Measurements from ENCODE around the gene MMP14.

GRCh38 chr14:22796087-22796707 lies 40.2 kb upstream of the MMP14 start:
- TF ChIP-seq ZNF416 (CRISPR knock-in tag; IDR thresholded peaks at IDR 0.05) (no peak), USF1 (CRISPR knock-in tag; IDR thresholded peaks at IDR 0.05) (no peak), CTCF (IDR thresholded peaks at IDR 0.05) (no peak), ZMAT4 (CRISPR knock-in tag; IDR thresholded peaks at IDR 0.05) (no peak), ZNF512 (CRISPR knock-in tag; IDR thresholded peaks at IDR 0.05; ENCODE audit: borderline replicate concordance) (no peak), ZBTB21 (CRISPR knock-in tag; IDR thresholded peaks at IDR 0.05; ENCODE audit: borderline replicate concordance) (no peak), E2F5 (CRISPR knock-in tag; IDR thresholded peaks at IDR 0.05) (no peak), ZBTB43 (CRISPR knock-in tag; IDR thresholded peaks at IDR 0.05) (no peak), MLX (CRISPR knock-in tag; IDR thresholded peaks at IDR 0.05) (no peak), ESRRA (CRISPR knock-in tag; IDR thresholded peaks at IDR 0.05; ENCODE audit: borderline replicate concordance) (no peak), IRF2 (CRISPR knock-in tag; IDR thresholded peaks at IDR 0.05; ENCODE audit: borderline replicate concordance, low read depth) (no peak)

All from WTC11 (cell line).